Measurements from ENCODE around the gene TRPC6. TPM values are rescaled to one million over a fixed set of nuclear protein-coding genes. Genes with fewer than 3 reads are reported as not detected.

Gene TRPC6
- total and polyA plus RNA-seq, 4 donors = 0.03 to 1.5 (median 0.17) TPM; not detected in 1

DNA sequence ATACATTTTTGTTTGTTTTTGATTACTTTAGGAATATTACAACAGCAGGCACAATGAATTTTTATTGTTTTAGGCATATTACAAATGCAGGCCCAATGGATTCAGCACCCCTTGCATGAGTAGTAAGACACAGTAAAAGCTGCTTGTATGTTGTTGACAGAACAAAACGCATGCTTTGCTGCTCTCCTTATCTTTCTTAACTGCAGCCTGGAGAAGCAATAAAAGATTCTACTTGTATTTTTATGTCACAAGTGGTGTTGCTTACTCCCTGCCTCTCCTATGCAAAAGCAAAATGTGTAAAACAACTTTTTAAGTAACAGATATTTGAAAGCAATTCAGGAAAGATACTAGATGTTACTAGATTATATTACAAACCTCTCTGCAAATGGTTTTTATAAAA is 73.9 kb downstream of the TRPC6 start:
- Histone ChIP-seq H3K4me1 (ENCODE audit: control insufficient read depth in 4 of 4, insufficient read depth in 4 of 4, low read length in 3 of 4) (no peaks in the 10 kb centered on the region), H3K27ac (ENCODE audit: low read depth in 1 of 2, low read length in 2 of 2) (no peak overlapping the region), H3K27me3 (ENCODE audit: control insufficient read depth in 4 of 4, insufficient read depth in 4 of 4, low read length in 3 of 4) (peaks cover 0 to 4% (median 0%) of the 10 kb centered on the region in 4 donors), H3K4me3 (ENCODE audit: low read depth in 1 of 3, low read length in 3 of 3) (no peak overlapping the region), H3K9ac (ENCODE audit: low read depth in 1 of 2, low read length in 2 of 2) (no peak overlapping the region), H3K9me3 (ENCODE audit: control insufficient read depth in 4 of 4, low read length in 3 of 4) (no peaks in the 10 kb centered on the region), H3K36me3 (ENCODE audit: control insufficient read depth in 4 of 4, insufficient read depth in 3 of 4, low read depth in 1 of 4, low read length in 3 of 4) (no peaks in the 10 kb centered on the region)
- no peak for TF ChIP-seq RAD21 (IDR thresholded peaks at IDR 0.05)
- TF ChIP-seq SP1 (IDR thresholded peaks at IDR 0.05) = no peak
- TF ChIP-seq, protein P1, sequence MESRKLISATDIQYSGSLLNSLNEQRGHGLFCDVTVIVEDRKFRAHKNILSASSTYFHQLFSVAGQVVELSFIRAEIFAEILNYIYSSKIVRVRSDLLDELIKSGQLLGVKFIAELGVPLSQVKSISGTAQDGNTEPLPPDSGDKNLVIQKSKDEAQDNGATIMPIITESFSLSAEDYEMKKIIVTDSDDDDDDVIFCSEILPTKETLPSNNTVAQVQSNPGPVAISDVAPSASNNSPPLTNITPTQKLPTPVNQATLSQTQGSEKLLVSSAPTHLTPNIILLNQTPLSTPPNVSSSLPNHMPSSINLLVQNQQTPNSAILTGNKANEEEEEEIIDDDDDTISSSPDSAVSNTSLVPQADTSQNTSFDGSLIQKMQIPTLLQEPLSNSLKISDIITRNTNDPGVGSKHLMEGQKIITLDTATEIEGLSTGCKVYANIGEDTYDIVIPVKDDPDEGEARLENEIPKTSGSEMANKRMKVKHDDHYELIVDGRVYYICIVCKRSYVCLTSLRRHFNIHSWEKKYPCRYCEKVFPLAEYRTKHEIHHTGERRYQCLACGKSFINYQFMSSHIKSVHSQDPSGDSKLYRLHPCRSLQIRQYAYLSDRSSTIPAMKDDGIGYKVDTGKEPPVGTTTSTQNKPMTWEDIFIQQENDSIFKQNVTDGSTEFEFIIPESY (IDR thresholded peaks at IDR 0.05) = no peak
- TF ChIP-seq, protein P2, sequence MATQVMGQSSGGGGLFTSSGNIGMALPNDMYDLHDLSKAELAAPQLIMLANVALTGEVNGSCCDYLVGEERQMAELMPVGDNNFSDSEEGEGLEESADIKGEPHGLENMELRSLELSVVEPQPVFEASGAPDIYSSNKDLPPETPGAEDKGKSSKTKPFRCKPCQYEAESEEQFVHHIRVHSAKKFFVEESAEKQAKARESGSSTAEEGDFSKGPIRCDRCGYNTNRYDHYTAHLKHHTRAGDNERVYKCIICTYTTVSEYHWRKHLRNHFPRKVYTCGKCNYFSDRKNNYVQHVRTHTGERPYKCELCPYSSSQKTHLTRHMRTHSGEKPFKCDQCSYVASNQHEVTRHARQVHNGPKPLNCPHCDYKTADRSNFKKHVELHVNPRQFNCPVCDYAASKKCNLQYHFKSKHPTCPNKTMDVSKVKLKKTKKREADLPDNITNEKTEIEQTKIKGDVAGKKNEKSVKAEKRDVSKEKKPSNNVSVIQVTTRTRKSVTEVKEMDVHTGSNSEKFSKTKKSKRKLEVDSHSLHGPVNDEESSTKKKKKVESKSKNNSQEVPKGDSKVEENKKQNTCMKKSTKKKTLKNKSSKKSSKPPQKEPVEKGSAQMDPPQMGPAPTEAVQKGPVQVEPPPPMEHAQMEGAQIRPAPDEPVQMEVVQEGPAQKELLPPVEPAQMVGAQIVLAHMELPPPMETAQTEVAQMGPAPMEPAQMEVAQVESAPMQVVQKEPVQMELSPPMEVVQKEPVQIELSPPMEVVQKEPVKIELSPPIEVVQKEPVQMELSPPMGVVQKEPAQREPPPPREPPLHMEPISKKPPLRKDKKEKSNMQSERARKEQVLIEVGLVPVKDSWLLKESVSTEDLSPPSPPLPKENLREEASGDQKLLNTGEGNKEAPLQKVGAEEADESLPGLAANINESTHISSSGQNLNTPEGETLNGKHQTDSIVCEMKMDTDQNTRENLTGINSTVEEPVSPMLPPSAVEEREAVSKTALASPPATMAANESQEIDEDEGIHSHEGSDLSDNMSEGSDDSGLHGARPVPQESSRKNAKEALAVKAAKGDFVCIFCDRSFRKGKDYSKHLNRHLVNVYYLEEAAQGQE (IDR thresholded peaks at IDR 0.05) = no peak
- no peak for TF ChIP-seq TAF1 (conservative IDR thresholded peaks at IDR 0.05)
- TF ChIP-seq, protein P3, sequence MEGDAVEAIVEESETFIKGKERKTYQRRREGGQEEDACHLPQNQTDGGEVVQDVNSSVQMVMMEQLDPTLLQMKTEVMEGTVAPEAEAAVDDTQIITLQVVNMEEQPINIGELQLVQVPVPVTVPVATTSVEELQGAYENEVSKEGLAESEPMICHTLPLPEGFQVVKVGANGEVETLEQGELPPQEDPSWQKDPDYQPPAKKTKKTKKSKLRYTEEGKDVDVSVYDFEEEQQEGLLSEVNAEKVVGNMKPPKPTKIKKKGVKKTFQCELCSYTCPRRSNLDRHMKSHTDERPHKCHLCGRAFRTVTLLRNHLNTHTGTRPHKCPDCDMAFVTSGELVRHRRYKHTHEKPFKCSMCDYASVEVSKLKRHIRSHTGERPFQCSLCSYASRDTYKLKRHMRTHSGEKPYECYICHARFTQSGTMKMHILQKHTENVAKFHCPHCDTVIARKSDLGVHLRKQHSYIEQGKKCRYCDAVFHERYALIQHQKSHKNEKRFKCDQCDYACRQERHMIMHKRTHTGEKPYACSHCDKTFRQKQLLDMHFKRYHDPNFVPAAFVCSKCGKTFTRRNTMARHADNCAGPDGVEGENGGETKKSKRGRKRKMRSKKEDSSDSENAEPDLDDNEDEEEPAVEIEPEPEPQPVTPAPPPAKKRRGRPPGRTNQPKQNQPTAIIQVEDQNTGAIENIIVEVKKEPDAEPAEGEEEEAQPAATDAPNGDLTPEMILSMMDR (IDR thresholded peaks at IDR 0.05; ENCODE audit: low read depth, low read length, missing input control) = no peak
- no peak for TF ChIP-seq YY1 (IDR thresholded peaks at IDR 0.05)
- TF ChIP-seq JUND (IDR thresholded peaks at IDR 0.05) = no peak
- no peak for TF ChIP-seq FOXA1 (IDR thresholded peaks at IDR 0.05)
- no peak for TF ChIP-seq NR2F2 (IDR thresholded peaks at IDR 0.05)
- no peak for TF ChIP-seq HNF4A (conservative IDR thresholded peaks at IDR 0.05)
- no peak for TF ChIP-seq EGR1 (IDR thresholded peaks at IDR 0.05; ENCODE audit: low read depth in 2 of 2)
- TF ChIP-seq, protein P4, sequence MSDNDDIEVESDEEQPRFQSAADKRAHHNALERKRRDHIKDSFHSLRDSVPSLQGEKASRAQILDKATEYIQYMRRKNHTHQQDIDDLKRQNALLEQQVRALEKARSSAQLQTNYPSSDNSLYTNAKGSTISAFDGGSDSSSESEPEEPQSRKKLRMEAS (IDR thresholded peaks at IDR 0.05) = no peak
- TF ChIP-seq, protein P5, sequence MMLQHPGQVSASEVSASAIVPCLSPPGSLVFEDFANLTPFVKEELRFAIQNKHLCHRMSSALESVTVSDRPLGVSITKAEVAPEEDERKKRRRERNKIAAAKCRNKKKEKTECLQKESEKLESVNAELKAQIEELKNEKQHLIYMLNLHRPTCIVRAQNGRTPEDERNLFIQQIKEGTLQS (IDR thresholded peaks at IDR 0.05) = no peak
- TF ChIP-seq RXRA (IDR thresholded peaks at IDR 0.05) = no peak
- TF ChIP-seq HNF4G (IDR thresholded peaks at IDR 0.05) = no peak
- TF ChIP-seq GABPA (IDR thresholded peaks at IDR 0.05 in 1 of 2, conservative IDR thresholded peaks at IDR 0.05 in 1 of 2) = no peak
- 2% methylated on average over 1 of the region's 1 CpG for WGBS
- no peak for DNase-seq (ENCODE audit: low spot score)
